ENCODE measurements around the gene TIMP1.

TIMP1 gene

DNA sequence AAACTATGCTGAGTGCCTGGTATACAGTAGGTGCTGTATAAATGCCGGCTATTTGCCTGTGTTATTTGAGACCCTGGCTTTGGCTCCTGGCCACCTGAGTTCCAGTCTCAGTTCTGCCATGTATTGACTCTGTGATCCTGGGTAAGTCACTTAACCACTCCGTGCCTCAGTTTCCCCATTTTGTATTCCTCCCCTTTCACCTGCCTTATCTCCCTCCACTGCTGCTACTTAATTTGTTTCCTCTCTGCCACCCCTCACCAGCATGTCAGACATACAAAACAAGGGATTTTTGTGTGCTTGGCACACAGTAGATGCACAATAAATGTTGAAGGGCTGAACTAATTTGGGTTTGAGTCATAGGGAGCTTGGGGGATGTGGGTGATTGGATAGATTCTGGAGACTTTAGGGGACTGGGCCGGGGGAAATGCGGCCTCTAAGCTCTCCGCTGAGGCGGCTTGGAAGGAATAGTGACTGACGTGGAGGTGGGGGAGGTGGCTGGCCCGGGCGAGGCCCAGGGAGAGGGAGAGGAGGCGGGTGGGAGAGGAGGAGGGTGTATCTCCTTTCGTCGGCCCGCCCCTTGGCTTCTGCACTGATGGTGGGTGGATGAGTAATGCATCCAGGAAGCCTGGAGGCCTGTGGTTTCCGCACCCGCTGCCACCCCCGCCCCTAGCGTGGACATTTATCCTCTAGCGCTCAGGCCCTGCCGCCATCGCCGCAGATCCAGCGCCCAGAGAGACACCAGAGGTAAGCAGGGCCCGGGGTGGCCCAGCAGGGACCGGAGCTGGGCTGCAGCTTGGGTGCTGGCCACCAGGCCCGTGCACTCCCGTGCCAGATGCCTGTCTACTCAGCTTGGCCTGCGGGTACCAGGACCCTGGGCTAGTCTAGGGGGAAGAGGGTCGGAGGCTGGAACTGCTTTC, at the start of gene TIMP1:
TIMP1 (plus strand) TSS at position 706 of the 917 bp plus-strand sequence. CDS start 980 bp downstream, outside the sequence.
- peak; percentile 20 to 64 (median 37) for DNase-seq

DNA sequence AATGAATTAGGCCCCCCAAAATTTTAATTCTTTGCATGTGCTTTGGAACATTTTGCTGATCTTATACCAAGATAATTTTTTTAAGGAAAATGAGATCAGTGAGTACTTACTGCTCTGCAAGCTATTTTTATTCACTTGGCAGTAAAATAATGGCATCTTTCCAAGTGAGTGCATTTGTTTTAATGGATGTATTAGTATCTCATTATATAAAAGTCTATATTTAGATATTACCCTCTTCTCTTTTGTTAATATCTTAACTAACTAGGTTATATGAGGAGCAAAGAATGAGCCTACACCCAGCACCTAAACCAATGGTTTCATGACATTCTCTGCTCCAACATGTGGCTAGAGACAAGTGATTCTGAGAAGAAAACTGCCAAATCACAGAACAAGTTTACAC, 42.4 kb upstream of the TIMP1 start:
- DNase-seq: no peak

DNA sequence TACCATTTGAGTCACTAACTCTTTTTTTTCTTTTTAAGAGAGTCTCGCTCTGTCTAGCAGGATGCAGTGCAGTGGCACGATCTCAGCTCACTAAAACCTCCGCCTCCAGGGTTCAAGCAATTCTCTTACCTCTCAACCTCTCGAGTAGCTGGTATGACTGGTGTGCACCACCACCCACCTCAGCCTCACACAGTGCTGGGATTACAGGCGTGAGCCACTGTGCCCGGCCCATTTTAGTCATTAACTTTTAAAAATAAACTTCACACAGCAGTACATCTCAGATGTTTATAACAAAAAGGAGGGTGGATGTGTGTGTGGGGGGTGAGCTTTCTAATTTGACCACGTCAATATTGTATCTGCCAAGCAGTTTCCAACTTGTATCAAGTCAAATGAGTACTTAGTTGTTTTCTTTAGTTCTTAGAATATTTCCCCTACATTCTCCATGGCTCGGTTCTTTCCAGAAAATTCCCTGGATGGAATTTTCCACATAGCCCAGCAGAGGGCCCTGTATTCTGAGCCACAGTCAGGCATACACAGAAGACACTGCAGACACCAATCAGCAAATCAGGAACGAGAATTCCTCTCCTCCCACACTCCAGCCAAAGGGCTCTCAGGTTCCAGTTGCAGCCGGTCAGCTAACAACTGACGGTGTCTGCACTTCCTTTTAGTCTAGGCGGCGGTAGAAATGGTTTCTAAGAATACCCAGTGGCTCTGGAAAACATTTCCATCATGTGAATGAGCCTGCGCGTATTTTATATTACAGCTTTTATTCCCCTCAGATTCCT, 41.3 kb upstream of the TIMP1 start:
- DNase-seq: no peak

DNA sequence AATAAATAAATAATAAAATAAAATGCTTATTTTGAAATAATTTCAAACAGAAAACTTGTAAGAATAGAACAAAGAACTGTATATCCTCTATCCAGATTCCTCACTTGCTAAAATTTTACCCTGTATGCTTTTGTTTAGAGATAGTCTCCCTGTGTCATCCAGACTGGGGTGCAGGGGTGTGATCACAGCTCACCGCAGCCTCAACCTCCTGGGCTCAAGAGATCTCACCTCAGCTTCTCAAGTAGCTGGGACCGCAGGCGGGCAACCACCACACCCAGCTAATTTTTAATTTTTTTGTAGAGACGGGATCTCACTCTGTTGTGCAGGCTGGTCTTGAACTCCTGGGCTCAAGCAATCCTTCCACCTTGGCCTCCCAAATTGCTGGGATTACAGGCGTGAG, 38.7 kb upstream of the TIMP1 start:
- DNase-seq: no peak

DNA sequence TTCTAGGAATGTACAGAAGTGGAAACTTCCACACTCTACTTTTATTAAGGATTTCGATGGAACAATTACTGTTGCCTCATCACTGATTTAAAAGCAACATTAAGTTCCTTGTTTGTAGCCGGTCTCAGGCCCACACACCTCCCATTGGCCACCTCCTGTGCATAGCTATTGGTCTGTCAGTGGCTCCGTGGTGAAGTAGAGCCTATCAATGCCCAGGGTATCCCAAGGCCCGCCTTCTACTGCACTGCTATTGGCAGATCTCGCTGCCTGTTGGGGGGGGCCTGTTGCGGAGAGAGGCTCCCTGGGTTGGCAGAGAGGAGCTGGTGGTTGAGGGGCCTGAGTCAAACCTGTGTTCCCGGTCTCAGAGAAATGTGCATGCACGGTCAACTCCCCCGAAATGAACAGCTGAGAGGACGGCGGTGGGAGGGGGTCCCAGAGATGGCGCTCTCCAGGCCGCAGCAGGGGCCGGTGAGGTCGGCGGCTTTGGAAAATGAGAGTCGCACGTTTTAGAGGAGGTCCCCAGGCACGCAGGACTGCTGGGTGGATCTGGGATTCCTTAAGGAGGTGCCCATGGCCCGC, 26.1 kb upstream of the TIMP1 start:
- DNase-seq: peak; percentile 21 to 73 (median 54)

DNA sequence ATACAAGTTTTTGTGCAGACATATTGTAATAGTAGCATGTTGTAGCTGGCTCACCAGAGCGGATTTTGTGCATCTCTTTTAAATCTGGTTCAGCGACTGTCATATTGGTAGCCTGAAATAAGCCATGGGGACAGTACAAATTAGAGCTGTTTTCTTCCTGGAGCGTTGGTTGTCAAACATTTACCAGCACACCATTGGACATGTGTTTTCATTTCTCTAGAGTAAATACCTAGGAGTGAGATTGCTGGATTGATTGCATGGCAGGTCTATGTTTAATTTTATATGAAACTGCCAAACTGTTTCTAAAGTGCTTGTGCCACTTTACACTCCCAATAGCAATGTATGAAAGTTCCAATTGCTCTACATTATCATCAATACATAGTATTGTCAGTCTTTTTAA, 23.8 kb upstream of the TIMP1 start:
- DNase-seq: no peak

DNA sequence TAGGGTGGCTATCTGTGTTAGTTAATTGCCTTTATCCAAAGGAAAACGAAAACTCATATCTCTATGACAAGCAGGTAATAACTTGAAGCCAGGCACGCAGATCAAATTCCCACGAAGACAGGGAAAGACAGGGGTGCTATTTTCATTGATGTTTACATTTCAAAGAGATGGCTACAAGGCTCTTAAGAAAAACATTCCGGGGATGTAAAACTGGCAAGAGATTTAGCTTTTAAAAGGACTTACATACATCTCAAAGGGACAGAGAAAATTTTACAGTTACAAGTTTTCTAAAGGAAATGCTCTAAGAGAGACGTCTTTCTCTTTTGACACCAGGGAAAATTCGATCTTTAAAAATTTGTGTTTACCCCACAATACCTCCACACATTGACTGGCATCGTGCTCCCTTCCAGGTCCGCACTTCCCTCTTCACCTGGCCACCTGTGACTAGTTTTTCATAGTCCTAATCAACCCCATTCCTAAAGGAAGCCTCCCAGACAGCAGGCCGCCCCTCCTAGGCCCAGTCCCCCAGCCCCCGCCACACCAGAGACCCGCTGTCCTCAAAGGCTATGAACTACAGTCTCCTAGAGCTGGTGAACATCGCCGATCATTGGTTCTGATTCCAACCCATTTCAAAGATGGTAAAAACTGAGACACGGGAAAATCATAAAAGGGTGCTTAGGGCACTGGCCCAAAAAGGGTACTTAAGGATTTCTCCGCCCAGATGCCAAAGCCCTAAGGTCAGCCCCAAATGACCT, 21.9 kb upstream of the TIMP1 start:
- no peak for DNase-seq

DNA sequence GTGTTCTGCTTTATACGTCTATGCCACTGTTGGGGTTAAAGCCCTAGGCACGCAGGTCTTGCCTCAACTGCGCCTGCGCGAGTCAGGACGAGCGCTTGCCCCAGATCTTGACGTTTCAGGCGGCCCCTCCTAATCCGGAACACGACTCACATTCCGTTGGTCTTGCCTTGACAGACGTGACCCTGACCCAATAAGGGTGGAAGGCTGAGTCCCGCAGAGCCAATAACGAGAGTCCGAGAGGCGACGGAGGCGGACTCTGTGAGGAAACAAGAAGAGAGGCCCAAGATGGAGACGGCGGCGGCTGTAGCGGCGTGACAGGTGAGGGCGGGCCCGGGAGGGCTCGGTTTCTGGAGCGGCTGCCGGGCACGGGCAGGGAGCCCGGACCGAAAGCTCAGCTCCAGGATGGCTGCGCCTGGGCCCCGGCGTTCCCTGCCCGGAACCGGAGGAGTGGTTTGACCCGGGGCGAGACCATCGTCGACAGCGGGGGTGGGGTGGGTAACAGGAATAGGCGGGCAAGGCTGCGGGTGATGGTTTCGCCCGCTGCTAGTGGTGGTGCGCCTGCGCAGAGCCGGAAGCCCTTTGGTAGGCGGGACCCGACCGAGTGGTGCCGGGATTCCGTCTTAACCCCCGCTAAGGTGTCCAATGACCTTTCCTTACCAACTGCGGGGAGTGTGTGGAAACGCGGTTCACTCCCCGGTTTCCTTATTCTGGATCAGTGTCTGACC, 21.1 kb upstream of the TIMP1 start, which contains the start of gene ARAF:
ARAF (plus strand) TSS at position 272 of the 725 bp plus-strand sequence. CDS start 1,763 bp downstream, outside the sequence.
- DNase-seq: peak; percentile 67 to 87 (median 78)

DNA sequence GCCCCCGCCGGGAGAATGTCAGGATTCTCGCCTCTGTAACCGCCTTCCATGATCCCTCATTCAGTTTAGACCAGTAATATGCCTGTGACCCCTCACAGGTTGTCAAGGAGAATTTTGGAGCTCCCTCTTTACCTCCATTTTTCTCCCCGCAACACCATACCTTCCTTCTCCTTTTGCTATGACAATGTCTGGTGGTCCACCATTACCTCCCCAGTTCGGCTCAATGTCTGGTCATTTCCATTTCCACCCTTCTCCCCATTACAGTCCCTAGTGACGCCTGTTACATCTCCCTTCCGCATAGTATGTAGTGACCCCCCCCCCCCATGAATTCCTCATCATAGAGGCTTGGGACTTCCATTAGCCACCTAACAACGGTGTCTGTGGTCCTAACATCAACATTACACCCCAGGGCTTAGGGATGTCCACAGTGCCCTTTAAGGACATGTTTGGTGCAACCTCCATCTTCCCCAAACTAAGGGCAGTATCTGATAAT, 20.5 kb upstream of the TIMP1 start:
- DNase-seq: no peak

DNA sequence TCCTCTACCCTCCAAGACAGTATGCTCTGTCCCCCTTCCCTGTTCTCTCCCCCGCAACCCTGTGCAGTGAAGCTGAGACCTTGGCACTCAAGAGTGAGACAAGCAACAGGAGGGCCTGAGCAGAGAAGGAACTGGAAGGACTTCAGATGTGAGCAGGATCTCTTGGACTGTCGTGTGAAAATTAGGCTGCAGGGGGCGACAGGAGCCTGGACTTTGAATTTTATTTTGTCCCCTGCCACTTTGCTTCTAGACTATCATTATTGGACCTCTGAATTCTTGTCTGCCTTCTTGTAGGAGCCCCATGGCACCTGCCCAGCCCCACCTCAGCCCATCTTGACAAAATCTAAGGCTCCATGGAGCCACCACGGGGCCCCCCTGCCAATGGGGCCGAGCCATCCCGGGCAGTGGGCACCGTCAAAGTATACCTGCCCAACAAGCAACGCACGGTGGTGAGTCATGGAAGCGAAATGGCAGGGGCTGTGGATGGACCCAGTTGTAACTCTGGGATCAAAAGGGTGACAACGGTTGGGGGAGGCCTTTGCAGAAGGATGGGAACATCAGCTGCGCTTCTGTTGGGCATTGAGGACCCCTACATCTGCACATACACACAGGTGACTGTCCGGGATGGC, 19.5 kb upstream of the TIMP1 start:
- no peak for DNase-seq

DNA sequence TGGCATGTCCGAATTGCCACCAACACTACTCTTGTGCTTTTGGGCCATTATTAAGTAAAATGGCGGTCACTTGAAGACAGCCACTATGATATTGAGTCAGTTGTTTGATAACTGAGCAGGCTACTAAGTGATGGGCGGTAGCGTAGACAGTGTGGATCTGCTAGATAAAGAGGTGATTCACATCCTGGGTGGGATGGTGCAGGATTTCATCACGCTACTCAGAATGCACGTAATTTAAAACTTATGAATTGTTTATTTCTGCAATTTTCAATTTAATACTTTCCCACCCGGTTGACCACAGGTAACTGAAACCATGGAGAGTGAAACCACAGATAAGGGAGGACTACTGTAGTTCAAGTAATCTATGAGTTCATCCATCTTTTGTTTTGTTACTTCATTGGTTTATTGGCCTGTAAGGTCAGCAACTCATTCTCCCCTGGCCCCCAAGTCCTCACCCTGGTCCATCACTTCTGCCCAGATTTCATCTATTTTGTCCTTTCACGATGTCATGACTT, 18.4 kb upstream of the TIMP1 start:
- DNase-seq: no peak

DNA sequence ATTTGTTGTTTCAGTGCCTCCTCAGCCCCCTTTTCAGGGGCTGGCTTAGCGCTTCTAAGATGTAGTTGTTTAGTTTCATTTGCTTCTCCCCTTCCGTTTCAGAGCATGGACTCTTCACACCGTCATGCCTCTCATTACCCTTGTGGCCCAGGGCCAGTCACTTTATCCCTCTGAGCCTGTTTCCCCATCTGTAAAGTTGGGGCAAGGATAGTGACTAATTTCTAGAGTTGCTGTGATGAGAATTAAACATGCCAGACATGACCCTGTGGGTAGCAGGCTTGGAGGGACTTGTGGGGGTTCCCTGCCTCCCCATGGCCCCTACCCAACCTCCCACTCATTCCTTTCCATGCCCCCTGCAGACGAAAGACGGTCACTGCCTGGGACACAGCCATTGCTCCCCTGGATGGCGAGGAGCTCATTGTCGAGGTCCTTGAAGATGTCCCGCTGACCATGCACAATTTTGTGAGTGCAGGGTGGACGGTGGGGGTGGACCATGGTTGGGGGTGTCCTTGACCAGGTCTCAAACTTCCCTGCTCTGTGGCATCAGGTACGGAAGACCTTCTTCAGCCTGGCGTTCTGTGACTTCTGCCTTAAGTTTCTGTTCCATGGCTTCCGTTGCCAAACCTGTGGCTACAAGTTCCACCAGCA, 17.7 kb upstream of the TIMP1 start:
- no peak for DNase-seq

DNA sequence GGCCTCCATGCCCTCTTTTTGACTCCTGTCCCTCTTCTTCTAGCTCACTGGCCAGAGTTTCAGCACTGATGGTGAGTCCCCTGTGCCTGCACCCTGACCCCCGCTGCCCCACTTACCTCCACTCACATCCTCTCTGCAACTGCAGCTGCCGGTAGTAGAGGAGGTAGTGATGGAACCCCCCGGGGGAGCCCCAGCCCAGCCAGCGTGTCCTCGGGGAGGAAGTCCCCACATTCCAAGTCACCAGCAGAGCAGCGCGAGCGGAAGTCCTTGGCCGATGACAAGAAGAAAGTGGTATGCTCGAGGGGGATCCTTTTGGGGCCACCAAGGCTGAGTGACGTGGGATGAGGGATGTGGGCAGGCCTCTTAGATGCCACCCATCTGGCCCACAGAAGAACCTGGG, 15.4 kb upstream of the TIMP1 start:
- no peak for DNase-seq

DNA sequence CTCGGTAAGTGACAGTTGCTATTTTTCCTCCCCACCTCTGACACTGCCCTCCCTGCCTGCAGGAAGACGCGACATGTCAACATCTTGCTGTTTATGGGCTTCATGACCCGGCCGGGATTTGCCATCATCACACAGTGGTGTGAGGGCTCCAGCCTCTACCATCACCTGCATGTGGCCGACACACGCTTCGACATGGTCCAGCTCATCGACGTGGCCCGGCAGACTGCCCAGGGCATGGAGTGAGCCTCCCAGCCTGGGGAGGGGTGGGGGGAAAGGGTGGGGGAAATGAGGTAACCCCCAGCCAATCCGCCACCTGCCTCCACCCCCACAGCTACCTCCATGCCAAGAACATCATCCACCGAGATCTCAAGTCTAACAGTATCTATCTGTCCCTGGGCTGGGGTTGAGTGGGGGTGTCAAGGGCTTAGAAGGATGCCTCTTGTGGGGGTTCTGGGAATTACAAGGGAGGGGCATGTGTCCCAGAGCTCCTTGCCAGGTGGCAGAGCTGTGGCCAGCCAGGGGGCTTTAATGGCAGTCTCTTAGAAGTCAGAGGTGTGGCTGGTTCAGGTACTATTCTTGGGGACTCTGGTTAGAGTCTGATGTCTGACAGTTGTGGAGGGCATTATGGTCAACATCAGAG, 13.5 kb upstream of the TIMP1 start:
- no peak for DNase-seq

DNA sequence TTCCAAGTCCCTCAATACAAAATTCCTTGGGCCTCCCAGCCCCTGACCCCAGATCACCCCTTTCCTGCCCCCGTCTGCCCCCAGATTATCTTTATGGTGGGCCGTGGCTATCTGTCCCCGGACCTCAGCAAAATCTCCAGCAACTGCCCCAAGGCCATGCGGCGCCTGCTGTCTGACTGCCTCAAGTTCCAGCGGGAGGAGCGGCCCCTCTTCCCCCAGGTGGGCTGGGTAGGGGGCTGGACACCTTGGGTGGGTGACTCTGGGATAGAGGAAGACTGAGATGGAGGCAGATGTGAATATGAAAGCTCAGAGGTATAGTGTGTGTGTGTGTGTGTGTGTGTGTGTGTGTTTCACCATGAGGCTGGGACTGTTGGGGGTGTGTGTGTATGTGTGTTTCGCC, 11.4 kb upstream of the TIMP1 start:
- no peak for DNase-seq

DNA sequence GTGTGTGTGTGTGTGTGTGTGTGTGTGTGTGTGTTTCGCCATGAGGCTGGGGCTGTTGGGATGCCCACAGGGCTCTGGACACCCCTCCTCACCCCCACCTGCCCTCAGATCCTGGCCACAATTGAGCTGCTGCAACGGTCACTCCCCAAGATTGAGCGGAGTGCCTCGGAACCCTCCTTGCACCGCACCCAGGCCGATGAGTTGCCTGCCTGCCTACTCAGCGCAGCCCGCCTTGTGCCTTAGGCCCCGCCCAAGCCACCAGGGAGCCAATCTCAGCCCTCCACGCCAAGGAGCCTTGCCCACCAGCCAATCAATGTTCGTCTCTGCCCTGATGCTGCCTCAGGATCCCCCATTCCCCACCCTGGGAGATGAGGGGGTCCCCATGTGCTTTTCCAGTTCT, 11.0 kb upstream of the TIMP1 start:
- DNase-seq: no peak

DNA sequence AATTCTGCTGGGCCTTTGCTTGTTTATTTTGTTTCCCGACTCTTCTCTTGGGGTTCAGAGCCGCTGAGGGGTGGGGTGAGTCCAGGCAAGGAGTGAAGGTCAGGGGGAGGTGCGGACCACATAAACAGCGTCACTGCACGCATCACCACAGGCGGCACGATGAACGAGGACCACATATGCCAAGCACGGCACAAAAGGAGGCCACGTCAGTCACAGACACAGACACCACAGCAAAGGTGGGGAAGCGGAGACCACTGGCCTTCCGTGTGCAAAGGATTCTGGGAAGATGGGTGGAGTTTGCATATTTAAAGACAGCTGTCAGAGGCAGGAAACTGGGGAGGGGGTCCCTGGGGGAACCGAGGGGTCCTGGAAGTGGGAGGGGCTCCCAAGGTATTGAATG, 10.3 kb upstream of the TIMP1 start:
- DNase-seq: no peak

DNA sequence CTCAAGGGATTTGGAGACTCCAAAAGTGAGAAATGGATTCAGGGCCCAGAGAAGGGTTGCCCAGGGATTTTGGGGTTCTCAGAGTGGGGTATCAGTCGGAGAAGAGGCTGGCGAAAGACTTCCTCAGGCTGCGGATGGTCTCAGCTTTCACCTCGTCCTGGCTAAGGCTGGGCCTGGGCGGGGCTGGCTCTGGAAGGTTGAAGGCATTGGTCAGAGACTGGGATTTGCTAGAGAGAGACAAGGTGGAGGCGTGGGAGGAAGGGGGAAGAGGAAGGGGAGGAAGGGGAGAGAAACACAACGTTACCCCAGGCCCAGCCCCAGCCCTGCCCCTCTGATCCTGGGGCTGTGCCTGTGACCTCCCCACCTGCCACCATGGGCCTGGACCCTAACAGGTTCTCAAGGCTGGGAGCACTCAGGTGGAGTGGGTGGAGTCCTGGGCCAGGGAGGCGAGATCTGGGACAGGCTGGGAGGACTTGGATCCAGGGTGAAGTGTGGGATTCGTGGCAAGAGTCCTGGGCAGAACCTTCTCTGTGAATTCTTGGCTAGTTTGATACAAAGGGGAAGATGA, 9.4 kb upstream of the TIMP1 start:
- DNase-seq: no peak

DNA sequence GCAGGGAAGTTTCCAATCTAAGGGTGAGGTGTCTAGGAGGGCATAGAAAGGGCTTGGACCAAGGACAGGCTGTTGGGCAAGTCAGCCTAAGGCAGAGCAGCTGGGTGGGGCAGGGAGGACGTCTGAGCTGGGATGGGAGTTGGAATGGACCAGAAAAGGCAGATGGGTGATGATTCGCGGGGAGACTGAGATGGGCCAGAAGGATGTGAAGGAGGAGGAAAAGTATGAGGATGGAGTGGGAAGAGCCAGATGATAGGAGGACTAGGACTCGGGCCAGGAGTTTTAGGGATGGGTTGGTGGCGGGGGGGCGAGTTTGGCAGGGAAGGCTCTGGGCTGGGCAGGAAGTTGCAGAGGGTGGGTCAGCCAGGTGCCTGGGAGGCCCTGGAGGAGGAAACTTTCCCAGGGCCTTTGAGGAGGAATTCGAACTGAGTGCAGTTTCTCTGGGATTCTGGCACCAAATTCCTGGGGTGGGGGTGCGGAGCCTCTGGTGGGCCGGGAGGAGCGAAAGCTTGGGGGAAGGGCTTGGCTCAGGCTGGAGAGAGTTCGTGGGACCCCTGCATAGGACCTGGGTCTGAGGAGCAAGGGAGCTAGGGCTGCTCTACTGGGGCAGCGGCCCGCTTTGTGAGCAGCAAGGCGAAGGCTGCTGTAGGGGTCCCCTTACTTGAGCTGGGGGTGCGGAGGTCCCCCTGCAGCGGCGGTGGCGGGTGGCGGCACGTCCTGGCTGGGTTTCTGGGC, 8.7 kb upstream of the TIMP1 start:
- DNase-seq: no peak
